ENCODE data around the gene TMEM51.

The TMEM51 gene

GRCh38 chr1:15155888-15156741, 2.6 kb downstream of the TMEM51 start:
- no peak for DNase-seq (ENCODE audit: low spot score)
- TF ChIP-seq CTCF (conservative IDR thresholded peaks at IDR 0.05; ENCODE audit: low read depth), result no peak
- peak overlapping the region; percentile 88 for H3K27ac ChIP-seq
- ChIA-PET CTCF (interaction anchor here (0.6 to 1.6 kb wide), 5 partner anchors 22 to 315 kb away, joined by 3 to 4 read pairs (median 3); no protein-coding TSS in a partner anchor), POLR2A (ENCODE audit: low non-redundant PET) (no interaction called here)

- CTCF ChIA-PET, result interaction anchor here (0.6 to 1.6 kb wide), 4 partner anchors 21 to 314 kb away, joined by 3 to 4 read pairs (median 3); no protein-coding TSS in a partner anchor
- H3K27ac ChIP-seq, result peak overlapping the region; percentile 88
- TF ChIP-seq CTCF (conservative IDR thresholded peaks at IDR 0.05; ENCODE audit: low read depth), result no peak
- no peak for DNase-seq (ENCODE audit: low spot score)
- POLR2A ChIA-PET (ENCODE audit: low non-redundant PET), result no interaction called here
Observed at GRCh38 chr1:15156807-15157380, 3.3 kb downstream of the TMEM51 start.

- no peak for DNase-seq (ENCODE audit: low spot score)
- no peak for TF ChIP-seq CTCF (conservative IDR thresholded peaks at IDR 0.05; ENCODE audit: low read depth)
- ChIA-PET CTCF (interaction anchor here (1.0 to 1.6 kb wide), 3 partner anchors 27 to 115 kb away, joined by 3 to 4 read pairs (median 3); no protein-coding TSS in a partner anchor), POLR2A (ENCODE audit: low non-redundant PET) (no interaction called here)
- H3K27ac ChIP-seq, result peak overlapping the region; percentile 88
Observed at GRCh38 chr1:15157524-15158399, 4.2 kb downstream of the TMEM51 start.

- ChIA-PET CTCF (interaction anchor here (0.5 to 1.0 kb wide), 3 partner anchors 28 to 1173 kb away, joined by 3 to 5 read pairs (median 3); no protein-coding TSS in a partner anchor), POLR2A (ENCODE audit: low non-redundant PET) (no interaction called here)
- DNase-seq (ENCODE audit: low spot score), result peak; percentile 74
- no peak for TF ChIP-seq CTCF (conservative IDR thresholded peaks at IDR 0.05; ENCODE audit: low read depth)
- H3K27ac ChIP-seq, result peak overlapping the region; percentile 88
Observed at GRCh38 chr1:15158506-15159165, 5.1 kb downstream of the TMEM51 start.

- ChIA-PET CTCF (interaction anchor here (0.5 to 1.0 kb wide), 3 partner anchors 29 to 1173 kb away, joined by 3 to 5 read pairs (median 3); no protein-coding TSS in a partner anchor), POLR2A (ENCODE audit: low non-redundant PET) (no interaction called here)
- DNase-seq (ENCODE audit: low spot score), result no peak
- peak overlapping the region; percentile 88 for H3K27ac ChIP-seq
- TF ChIP-seq CTCF (conservative IDR thresholded peaks at IDR 0.05; ENCODE audit: low read depth), result no peak
Observed at GRCh38 chr1:15159166-15159555, 5.6 kb downstream of the TMEM51 start.

Data from RWPE1 (cell line).